B cell (primary cell): ENCODE data around the gene TCP11L2. TPM values are rescaled to one million over a fixed set of nuclear protein-coding genes. Genes with fewer than 3 reads are reported as not detected.
"Not testable (repeated sequence)": the region's sequence is repeated elsewhere in the genome, so short reads cannot be mapped to it uniquely, and the experiment has no call there.

Experiments used
- ATAC-seq: fragments of 200-7000 bp; cut with Tn5 transposase; one replicate; pipeline ENCODE4 v1.10.0; 2021; ENCODE audit warnings: low read depth, mild to moderate bottlenecking, moderate number of reproducible peaks, moderate library complexity
- CTCF ChIA-PET: fragments of 350-600 bp; sonication (Branson Sonifier 250); formaldehyde crosslinking; loops from one replicate; lab custom pipeline; 2021; ENCODE audit warnings: antibody characterized with exemption, inconsistent platforms; lab: Charles Lee
- POLR2A ChIA-PET: fragments of 350-600 bp; sonication (Branson Sonifier 250); formaldehyde crosslinking; loops from one replicate; lab custom pipeline; 2021; ENCODE audit warnings: antibody characterized with exemption; lab: Charles Lee
- DNase-seq: peaks from one replicate; pipeline ENCODE4 v3.0.0; 2013
- H2AFZ ChIP-seq: 2 replicates; pipeline ENCODE4 v1.6.1; 2012; ENCODE audit warnings: mild to moderate bottlenecking, low read depth, low read length; ENCODE audit not compliant: insufficient read depth, poor library complexity, severe bottlenecking
- H3K27ac ChIP-seq, 2 donors: 1 replicate in 1 of 2; 2 replicates in 1 of 2; pipeline ENCODE4 v1.5.1; 2012 to 2013; ENCODE audit warnings: low read length in 2 of 2, mild to moderate bottlenecking in 2 of 2, moderate library complexity in 1 of 2
- H3K27me3 ChIP-seq, 4 experiments: fragments of 200-600 bp in 1 of 4; sonication (generic) in 1 of 4; replicated peaks in 1 of 4; 1 replicate in 2 of 4; 2 replicates in 2 of 4; pipeline versions ENCODE4 v1.6.1 to v1.7.0; 2013 to 2016; ENCODE audit warnings: low read length in 3 of 4, mild to moderate bottlenecking in 2 of 4, mixed read lengths in 1 of 4, moderate library complexity in 1 of 4; ENCODE audit not compliant: insufficient read depth in 4 of 4, control insufficient read depth in 3 of 4; ENCODE audit errors: control extremely low read depth in 1 of 4
- H3K36me3 ChIP-seq, 2 experiments: replicated peaks in 1 of 2; 1 replicate in 1 of 2; 2 replicates in 1 of 2; pipeline versions ENCODE4 v1.6.1 to v1.7.1; 2013; ENCODE audit warnings: low read length in 1 of 2; ENCODE audit not compliant: insufficient read depth in 2 of 2, control insufficient read depth in 1 of 2; ENCODE audit errors: control extremely low read depth in 1 of 2, extremely low read depth in 1 of 2
- H3K4me1 ChIP-seq, 2 donors: fragments of 200-600 bp in 1 of 2; sonication (generic) in 1 of 2; 1 replicate in 1 of 2; 2 replicates in 1 of 2; pipeline versions ENCODE4 v1.5.1 to v1.6.1; 2013 to 2017; ENCODE audit warnings: low read length in 2 of 2; ENCODE audit not compliant: control insufficient read depth in 2 of 2, insufficient read depth in 2 of 2
- H3K4me2 ChIP-seq: replicated peaks from 2 replicates; pipeline ENCODE3; 2012; ENCODE audit warnings: mild to moderate bottlenecking, low read depth, low read length; ENCODE audit not compliant: poor library complexity, severe bottlenecking
- H3K4me3 ChIP-seq, 5 experiments: fragments of 200-600 bp in 1 of 5; sonication (generic) in 1 of 5; 1 replicate in 3 of 5; 2 replicates in 2 of 5; pipeline versions ENCODE4 v1.5.1 to v1.7.0; 2011 to 2016; ENCODE audit warnings: low read length in 4 of 5, mild to moderate bottlenecking in 4 of 5, low read depth in 2 of 5, control low read depth in 1 of 5, moderate library complexity in 1 of 5; ENCODE audit not compliant: insufficient read depth in 1 of 5; ENCODE audit errors: control extremely low read depth in 1 of 5, extremely low read depth in 1 of 5
- H3K79me2 ChIP-seq: fragments of 200-600 bp; sonication (generic); one replicate; pipeline ENCODE4 v1.6.0; 2016; ENCODE audit warnings: low read length; ENCODE audit not compliant: control insufficient read depth, insufficient read depth
- H3K9ac ChIP-seq: fragments of 200-600 bp; sonication (generic); 2 replicates; pipeline ENCODE4 v1.6.1; 2017; ENCODE audit warnings: mild to moderate bottlenecking, low read length, moderate library complexity
- H3K9me3 ChIP-seq, 3 donors: one replicate each; pipeline versions ENCODE4 v1.6.1 to v1.7.1; 2013; ENCODE audit warnings: low read length in 2 of 3; ENCODE audit not compliant: control insufficient read depth in 2 of 3, insufficient read depth in 1 of 3; ENCODE audit errors: control extremely low read depth in 1 of 3
- H4K20me1 ChIP-seq: 2 replicates; pipeline ENCODE4 v1.6.0; 2012; ENCODE audit warnings: mild to moderate bottlenecking, low read length; ENCODE audit not compliant: insufficient read depth, control insufficient read depth, poor library complexity, severe bottlenecking
- H3K27ac Mint-ChIP-seq: one replicate; pipeline ENCODE4 v1.8.0; 2021; ENCODE audit warnings: mixed read lengths
- H3K27me3 Mint-ChIP-seq: one replicate; pipeline ENCODE4 v1.8.0; 2021; ENCODE audit warnings: mixed read lengths
- H3K4me1 Mint-ChIP-seq: one replicate; pipeline ENCODE4 v1.8.0; 2021; ENCODE audit warnings: mixed read lengths
- H3K4me3 Mint-ChIP-seq: one replicate; pipeline ENCODE4 v1.8.0; 2021; ENCODE audit warnings: mixed read lengths
- H3K9me3 Mint-ChIP-seq: one replicate; pipeline ENCODE4 v1.8.0; 2022; ENCODE audit warnings: mixed read lengths; ENCODE audit not compliant: insufficient read depth
- CTCF ChIP-seq: fragments of 200-600 bp; IDR thresholded peaks from one replicate; pipeline ENCODE4 v1.8.0; 2022; ENCODE audit warnings: antibody characterized with exemption, mild to moderate bottlenecking
- EZH2 ChIP-seq: IDR thresholded peaks from 2 replicates; pipeline ENCODE4 v1.6.1; 2012; ENCODE audit warnings: borderline replicate concordance, low read depth, mild to moderate bottlenecking, moderate library complexity, low read length; ENCODE audit not compliant: insufficient read depth, poor library complexity, severe bottlenecking
- WGBS: methylation state at CpG from one replicate; pipeline ENCODE4 v1.1.5; 2013; ENCODE audit warnings: missing lambda C conversion rate; ENCODE audit not compliant: insufficient coverage; 5-methylcytosine and 5-hydroxymethylcytosine counted together
- intact Hi-C: fragments of 100-400 bp; cut with micrococcal nuclease; formaldehyde crosslinking; loops from one replicate; pipeline ENCODE4 v1.10.0; 2022
- polyA plus RNA-seq: library from polyadenylated mRNA; depleted of rRNA; stranded (reverse); fragments of >200 nt; gene quantifications from 2 replicates; pipeline ENCODE4 v1.2.3, GENCODE V29; 2012
- total RNA-seq, 2 donors: library from RNA; stranded (reverse); fragments of 120-200 nt in 1 of 2; gene quantifications; 1 replicate in 1 of 2; 2 replicates in 1 of 2; pipeline versions ENCODE4 v1.2.3 to v1.2.4, GENCODE V29; 2013 to 2022

The TCP11L2 gene
- total and polyA plus RNA-seq, 2 donors (not counting 1 experiment from before 2014, with no cell fraction given) = 30.4 to 306 TPM

- no peaks in the 10 kb centered on the region for H3K9me3 Mint-ChIP-seq
- Histone ChIP-seq H3K4me2 (no peak overlapping the region), H3K4me1 (peaks cover 16 to 24% of the 10 kb centered on the region in 2 donors), H3K27ac (no peak overlapping the region), H3K79me2 (peaks cover 34% of the 10 kb centered on the region), H3K36me3 (peaks cover 11 to 36% of the 10 kb centered on the region in 2 experiments), H3K27me3 (no peaks in the 10 kb centered on the region), H2AFZ (no peak overlapping the region), H3K9me3 (no peaks in the 10 kb centered on the region), H3K4me3 (no peak overlapping the region), H4K20me1 (peaks cover 79% of the 10 kb centered on the region), H3K9ac (no peak overlapping the region)
- no peaks in the 10 kb centered on the region for H3K27me3 Mint-ChIP-seq
- CTCF ChIA-PET = interaction anchor here (0.9 to 3.7 kb wide), 4 partner anchors 17 to 87 kb away, joined by 4 to 23 read pairs (median 6); no protein-coding TSS in a partner anchor
- peak overlapping the region; percentile 34 for H3K27ac Mint-ChIP-seq
- H3K4me3 Mint-ChIP-seq = peak overlapping the region; percentile 37
- intact Hi-C loops = no loop called here
- no peak for DNase-seq
- ATAC-seq = no peak
- POLR2A ChIA-PET = no interaction called here
- no peak for TF ChIP-seq CTCF
- TF ChIP-seq EZH2 = no peak
- H3K4me1 Mint-ChIP-seq = peaks cover 54% of the 10 kb centered on the region
- WGBS = 98% methylated on average over 4 of the region's 5 CpGs
Measured at GRCh38 chr12:106310687-106311086, 8.2 kb downstream of the TCP11L2 start.

GRCh38 chr12:106311139-106311538 lies 8.6 kb downstream of the TCP11L2 start:
- intact Hi-C loops = no loop called here
- no peak for ATAC-seq
- peaks cover 15 to 19% of the 10 kb centered on the region in 2 donors for H3K4me1 ChIP-seq
- peaks cover 31% of the 10 kb centered on the region for H3K79me2 ChIP-seq
- Mint-ChIP-seq H3K27ac (no peak overlapping the region), H3K4me1 (peaks cover 49% of the 10 kb centered on the region), H3K27me3 (no peaks in the 10 kb centered on the region), H3K4me3 (peak overlapping the region; percentile 37), H3K9me3 (no peaks in the 10 kb centered on the region)
- POLR2A ChIA-PET = no interaction called here
- 44% methylated on average over 7 of the region's 8 CpGs for WGBS
- no peaks in the 10 kb centered on the region for H3K9me3 ChIP-seq
- CTCF ChIA-PET = interaction anchor here (0.9 to 3.7 kb wide), 5 partner anchors 10 to 87 kb away, joined by 4 to 23 read pairs (median 5); no protein-coding TSS in a partner anchor
- no peaks in the 10 kb centered on the region for H3K27me3 ChIP-seq
- peaks cover 13 to 40% of the 10 kb centered on the region in 2 experiments for H3K36me3 ChIP-seq
- H3K27ac ChIP-seq = no peak overlapping the region
- no peak for TF ChIP-seq EZH2
- TF ChIP-seq CTCF = no peak
- H3K4me3 ChIP-seq = no peak overlapping the region
- DNase-seq = no peak
- no peak overlapping the region for H2AFZ ChIP-seq
- H3K9ac ChIP-seq = no peak overlapping the region
- no peak overlapping the region for H3K4me2 ChIP-seq
- H4K20me1 ChIP-seq = peaks cover 79% of the 10 kb centered on the region

- CTCF ChIA-PET = interaction anchor here (1.5 kb wide), 1 partner anchor 87 kb away, joined by 6 read pairs; no protein-coding TSS in a partner anchor
- H3K4me1 Mint-ChIP-seq = peaks cover 31% of the 10 kb centered on the region
- H2AFZ ChIP-seq, H3K27ac ChIP-seq, DNase-seq, H3K9ac ChIP-seq, H3K27me3 Mint-ChIP-seq, H3K9me3 Mint-ChIP-seq, H3K4me3 ChIP-seq, ATAC-seq, H3K4me2 ChIP-seq, intact Hi-C loops, H3K27me3 ChIP-seq, H3K27ac Mint-ChIP-seq, H3K9me3 ChIP-seq, H3K4me3 Mint-ChIP-seq: not testable (repeated sequence)
- Histone ChIP-seq H3K4me1 (peaks cover 14 to 15% of the 10 kb centered on the region in 2 donors), H3K79me2 (peaks cover 19% of the 10 kb centered on the region), H3K36me3 (peaks cover 16 to 51% of the 10 kb centered on the region in 2 experiments), H4K20me1 (peaks cover 80% of the 10 kb centered on the region)
- POLR2A ChIA-PET = interaction anchor here (0.7 kb wide), 2 partner anchors 10 to 67 kb away, joined by 3 to 6 read pairs; no protein-coding TSS in a partner anchor
- no CpG with 5 or more reads among the region's 4 CpGs for WGBS
Measured at GRCh38 chr12:106313413-106313812, 10.9 kb downstream of the TCP11L2 start.
